Dermis microvascular lymphatic vessel endothelial cell (primary cell): ENCODE data around the gene P2RY2. TPM values are rescaled to one million over a fixed set of nuclear protein-coding genes. Genes with fewer than 3 reads are reported as not detected.

Experiments
- DNase-seq, 2 donors: peaks; one replicate each; pipeline versions ENCODE4 v3.0.0 to v3.0.0-alpha.2; 2010; ENCODE audit warnings: low read depth in 2 of 2
- total RNA-seq: library from RNA; depleted of rRNA; stranded (reverse); fragments of >200 nt; gene quantifications from 2 replicates; pipeline ENCODE4 v1.2.1, GENCODE V29; 2014

The P2RY2 gene
- total RNA-seq, 1 donor from 2014 or later, result 0.64 TPM

- no peak for DNase-seq
These were observed 65.4 kb downstream of the P2RY2 start for GRCh38 chr11:73283276-73284000.

GRCh38 chr11:73284106-73284505 lies 66.0 kb downstream of the P2RY2 start:
- DNase-seq, result no peak

DNA sequence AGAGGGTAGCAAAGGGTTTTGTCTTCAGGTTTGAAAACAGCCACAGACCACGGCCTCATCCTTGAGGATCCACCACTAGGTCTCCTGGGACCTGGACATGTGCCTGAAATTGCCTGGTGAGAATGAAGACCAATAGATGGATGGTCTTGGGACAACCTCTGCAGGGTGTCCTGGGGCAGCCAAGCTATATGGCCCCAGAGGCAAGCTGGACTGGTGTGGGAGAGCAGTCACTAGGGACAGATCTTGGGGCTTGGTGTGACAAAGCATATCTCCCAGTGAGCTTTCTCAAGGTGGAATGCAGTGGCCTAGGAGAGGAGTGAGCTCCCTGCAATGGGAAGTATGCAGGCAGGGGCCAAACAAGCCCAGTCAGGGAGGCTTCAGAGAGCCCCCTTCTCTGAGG lies 67.6 kb downstream of the P2RY2 start:
- no peak for DNase-seq

Other genes starting within 250 kb of the P2RY2 start
- 13.5 and 26.2 TPM in 2 replicates for gene FCHSD2, start 76.0 kb upstream of the P2RY2 start, total RNA-seq
- 0.25 and 0.26 TPM in 2 replicates for gene P2RY6, start 54.1 kb downstream of the P2RY2 start, total RNA-seq
- 29.8 and 59.0 TPM in 2 replicates for gene ARHGEF17, start 90.0 kb downstream of the P2RY2 start, total RNA-seq
- gene RELT, start 158.1 kb downstream of the P2RY2 start, total RNA-seq, result 4.5 and 4.8 TPM in 2 replicates